GM20000 (cell line): ENCODE measurements around the gene PLSCR4.

Source experiments
- DNase-seq: peaks from one replicate; pipeline ENCODE4 v3.0.0; 2012; ENCODE audit warnings: low spot score
- TF ChIP-seq, protein P1 (sequence below): IDR thresholded peaks from 2 replicates; pipeline ENCODE4 v1.5.1; 2012; ENCODE audit warnings: mild to moderate bottlenecking, control low read depth; ENCODE audit errors: extremely low read depth, missing control alignments

The PLSCR4 gene

DNA sequence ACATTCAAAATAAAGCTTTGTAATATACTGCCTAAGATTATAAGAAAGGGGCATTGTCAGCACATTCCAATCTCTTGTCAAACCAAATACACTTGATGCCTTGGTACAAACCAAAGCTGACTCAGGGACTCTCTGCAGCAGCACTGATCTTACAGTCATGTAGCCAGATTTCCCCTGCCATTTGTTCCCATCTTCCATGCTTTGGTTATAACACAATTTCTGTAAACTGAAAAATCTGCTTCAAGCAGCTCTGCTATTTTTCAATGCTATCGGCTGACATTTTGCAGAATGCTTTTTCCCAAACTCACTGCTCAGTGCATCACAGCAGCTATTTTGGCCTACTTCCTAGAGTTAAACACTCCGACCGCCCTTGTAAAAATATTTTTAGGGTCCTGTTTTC lies 108.1 kb downstream of the PLSCR4 start:
- TF ChIP-seq, protein P1, sequence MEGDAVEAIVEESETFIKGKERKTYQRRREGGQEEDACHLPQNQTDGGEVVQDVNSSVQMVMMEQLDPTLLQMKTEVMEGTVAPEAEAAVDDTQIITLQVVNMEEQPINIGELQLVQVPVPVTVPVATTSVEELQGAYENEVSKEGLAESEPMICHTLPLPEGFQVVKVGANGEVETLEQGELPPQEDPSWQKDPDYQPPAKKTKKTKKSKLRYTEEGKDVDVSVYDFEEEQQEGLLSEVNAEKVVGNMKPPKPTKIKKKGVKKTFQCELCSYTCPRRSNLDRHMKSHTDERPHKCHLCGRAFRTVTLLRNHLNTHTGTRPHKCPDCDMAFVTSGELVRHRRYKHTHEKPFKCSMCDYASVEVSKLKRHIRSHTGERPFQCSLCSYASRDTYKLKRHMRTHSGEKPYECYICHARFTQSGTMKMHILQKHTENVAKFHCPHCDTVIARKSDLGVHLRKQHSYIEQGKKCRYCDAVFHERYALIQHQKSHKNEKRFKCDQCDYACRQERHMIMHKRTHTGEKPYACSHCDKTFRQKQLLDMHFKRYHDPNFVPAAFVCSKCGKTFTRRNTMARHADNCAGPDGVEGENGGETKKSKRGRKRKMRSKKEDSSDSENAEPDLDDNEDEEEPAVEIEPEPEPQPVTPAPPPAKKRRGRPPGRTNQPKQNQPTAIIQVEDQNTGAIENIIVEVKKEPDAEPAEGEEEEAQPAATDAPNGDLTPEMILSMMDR = no peak
- DNase-seq = no peak
